ENCODE results near the gene AIRE. TPM values are rescaled to one million over a fixed set of nuclear protein-coding genes. Genes with fewer than 3 reads are reported as not detected.

The AIRE gene
- total RNA-seq, 3 donors from 2014 or later: not detected

GRCh38 chr21:44328242-44328895 lies 42.7 kb downstream of the AIRE start:
- intact Hi-C loops (cut with DNase I; ENCODE audit: low total_unique reads): no loop called here
- no peaks in the 10 kb centered on the region for H3K9me3 ChIP-seq

GRCh38 chr21:44329086-44329889 lies 43.6 kb downstream of the AIRE start:
- Histone ChIP-seq H3K4me1 (no peaks in the 10 kb centered on the region), H3K36me3 (peaks cover 4% of the 10 kb centered on the region), H3K4me3 (no peak overlapping the region), H3K27me3 (no peaks in the 10 kb centered on the region), H3K9me3 (no peaks in the 10 kb centered on the region), H3K27ac (no peak overlapping the region)
- intact Hi-C loops (cut with DNase I; ENCODE audit: low total_unique reads): no loop called here
- TF ChIP-seq CTCF (IDR thresholded peaks at IDR 0.05) (no peak), POLR2A (IDR thresholded peaks at IDR 0.05) (no peak), POLR2AphosphoS5 (IDR thresholded peaks at IDR 0.05) (no peak)
- DNase-seq (ENCODE audit: low spot score in 2 of 2): no peak

More at GRCh38 chr21:44328242-44328895, 42.7 kb downstream of the AIRE start:
- Histone ChIP-seq H3K27ac (no peak overlapping the region), H3K27me3 (no peaks in the 10 kb centered on the region), H3K4me3 (no peak overlapping the region), H3K36me3 (peaks cover 8% of the 10 kb centered on the region), H3K4me1 (no peaks in the 10 kb centered on the region)
- TF ChIP-seq POLR2AphosphoS5 (IDR thresholded peaks at IDR 0.05) (no peak), CTCF (IDR thresholded peaks at IDR 0.05) (no peak), POLR2A (IDR thresholded peaks at IDR 0.05) (no peak)
- no peak for DNase-seq (ENCODE audit: low spot score in 2 of 2)

DNA sequence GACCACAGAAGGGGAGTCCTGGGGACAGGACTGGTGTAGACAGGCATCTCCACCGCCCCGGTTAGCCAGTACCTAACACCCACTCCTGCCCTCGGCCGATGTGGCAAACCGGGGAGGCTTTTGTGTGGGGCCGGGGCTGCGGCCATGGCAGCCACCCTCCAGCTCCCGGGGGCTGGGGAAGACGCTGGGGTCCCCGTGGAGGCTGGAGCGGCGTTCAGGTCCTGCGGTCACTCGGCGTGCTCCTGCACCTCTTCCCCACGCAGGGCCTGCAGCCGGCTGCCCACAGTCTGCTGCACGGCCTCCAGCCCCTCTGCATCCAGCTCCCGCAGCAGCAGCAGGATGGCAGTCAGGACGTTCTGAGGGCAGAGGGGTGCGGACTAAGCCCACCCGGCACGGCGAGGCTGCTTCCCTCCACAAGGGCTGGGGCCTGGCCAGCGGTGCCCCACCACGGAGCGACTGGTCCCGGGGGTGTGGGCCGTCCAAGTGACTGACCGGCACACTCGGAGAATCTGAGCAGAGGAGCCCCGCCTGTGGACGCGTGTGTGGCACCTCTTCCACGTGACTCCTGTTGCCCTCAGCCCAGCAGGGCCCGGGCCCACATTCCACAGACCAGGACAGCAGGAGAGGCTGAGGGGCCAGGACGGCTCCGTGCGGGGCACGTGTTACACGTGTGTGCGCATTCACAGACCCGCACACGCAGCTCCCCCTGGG lies 44.5 kb downstream of the AIRE start:
- H3K4me1 ChIP-seq: no peaks in the 10 kb centered on the region
- H3K36me3 ChIP-seq: peaks cover under 1% of the 10 kb centered on the region
- TF ChIP-seq CTCF (IDR thresholded peaks at IDR 0.05) (no peak), POLR2AphosphoS5 (IDR thresholded peaks at IDR 0.05) (no peak), POLR2A (IDR thresholded peaks at IDR 0.05) (no peak)
- H3K27me3 ChIP-seq: no peaks in the 10 kb centered on the region
- H3K4me3 ChIP-seq: no peak overlapping the region
- no peaks in the 10 kb centered on the region for H3K9me3 ChIP-seq
- intact Hi-C loops (cut with DNase I; ENCODE audit: low total_unique reads): no loop called here
- H3K27ac ChIP-seq: no peak overlapping the region
- DNase-seq (ENCODE audit: low spot score in 2 of 2): no peak

- intact Hi-C loops (cut with DNase I; ENCODE audit: low total_unique reads): no loop called here
- Histone ChIP-seq H3K36me3 (no peaks in the 10 kb centered on the region), H3K9me3 (no peaks in the 10 kb centered on the region), H3K27ac (no peak overlapping the region), H3K4me1 (no peaks in the 10 kb centered on the region), H3K27me3 (no peaks in the 10 kb centered on the region), H3K4me3 (no peak overlapping the region)
- DNase-seq (ENCODE audit: low spot score in 2 of 2): no peak
- TF ChIP-seq POLR2AphosphoS5 (IDR thresholded peaks at IDR 0.05): no peak
- TF ChIP-seq CTCF (IDR thresholded peaks at IDR 0.05): no peak
- no peak for TF ChIP-seq POLR2A (IDR thresholded peaks at IDR 0.05)
Measured at GRCh38 chr21:44330698-44331097, 45.0 kb downstream of the AIRE start.

DNA sequence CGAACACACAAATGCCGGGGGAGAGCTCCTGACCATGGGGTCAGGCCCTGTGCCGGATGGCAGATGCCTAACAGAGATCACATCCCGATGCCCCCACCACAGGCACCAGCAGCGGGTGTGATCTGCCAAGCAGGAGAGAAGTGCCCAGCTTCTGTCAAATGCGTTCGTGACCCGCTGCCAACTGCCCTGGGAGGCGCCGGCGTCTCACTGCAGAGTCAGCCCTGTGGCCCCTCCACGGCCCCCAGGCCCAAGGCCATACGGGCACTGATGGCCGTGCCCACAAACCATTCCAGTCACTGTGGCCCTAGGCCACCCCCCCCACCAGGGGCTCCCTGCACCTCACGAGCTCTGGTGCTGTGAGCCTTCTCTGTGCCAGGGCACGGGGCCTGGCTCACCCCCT lies 45.5 kb downstream of the AIRE start:
- no peak for DNase-seq (ENCODE audit: low spot score in 2 of 2)
- H3K9me3 ChIP-seq: no peaks in the 10 kb centered on the region
- H3K4me1 ChIP-seq: no peaks in the 10 kb centered on the region
- TF ChIP-seq POLR2AphosphoS5 (IDR thresholded peaks at IDR 0.05) (no peak), POLR2A (IDR thresholded peaks at IDR 0.05) (no peak), CTCF (IDR thresholded peaks at IDR 0.05) (no peak)
- no peak overlapping the region for H3K27ac ChIP-seq
- H3K27me3 ChIP-seq: no peaks in the 10 kb centered on the region
- H3K36me3 ChIP-seq: no peaks in the 10 kb centered on the region
- no peak overlapping the region for H3K4me3 ChIP-seq
- intact Hi-C loops (cut with DNase I; ENCODE audit: low total_unique reads): no loop called here
